Measurements from ENCODE around the gene FAM200A. TPM values are rescaled to one million over a fixed set of nuclear protein-coding genes. Genes with fewer than 3 reads are reported as not detected.
"Not testable (repeated sequence)": the region's sequence is repeated elsewhere in the genome, so short reads cannot be mapped to it uniquely, and the experiment has no call there.

The FAM200A gene
- total and polyA plus RNA-seq, 2 donors, result 7.6 to 11.2 TPM

- H3K4me3 ChIP-seq (ENCODE audit: low read length in 2 of 2), result no peak overlapping the region
- no peaks in the 10 kb centered on the region for H3K27me3 ChIP-seq (ENCODE audit: control insufficient read depth in 2 of 2, insufficient read depth in 1 of 2, low read length in 1 of 2)
- H3K27ac ChIP-seq (ENCODE audit: low read depth in 1 of 2, low read length in 1 of 2), result no peak overlapping the region
- H3K9me3 ChIP-seq (ENCODE audit: control insufficient read depth in 2 of 2, insufficient read depth in 1 of 2, low read length in 1 of 2), result peaks cover 16 to 56% of the 10 kb centered on the region in 2 donors
- WGBS, result 95% methylated on average over 2 of the region's 2 CpGs
- H3K36me3 ChIP-seq (ENCODE audit: control insufficient read depth in 2 of 2, insufficient read depth in 2 of 2, low read length in 1 of 2), result peaks cover 23 to 24% of the 10 kb centered on the region in 2 donors
- no peak for DNase-seq (ENCODE audit: low read depth in 6 of 9, low spot score in 9 of 9)
- no peaks in the 10 kb centered on the region for H3K4me1 ChIP-seq (ENCODE audit: control insufficient read depth in 2 of 2, insufficient read depth in 2 of 2, low read length in 2 of 2)
These were observed 16.2 kb downstream of the FAM200A start for GRCh38 chr7:99535667-99536066.

- Histone ChIP-seq H3K27ac (ENCODE audit: low read depth in 1 of 2, low read length in 1 of 2) (no peak overlapping the region), H3K27me3 (ENCODE audit: control insufficient read depth in 2 of 2, insufficient read depth in 1 of 2, low read length in 1 of 2) (no peaks in the 10 kb centered on the region), H3K4me1 (ENCODE audit: control insufficient read depth in 2 of 2, insufficient read depth in 2 of 2, low read length in 2 of 2) (no peaks in the 10 kb centered on the region), H3K9me3 (ENCODE audit: control insufficient read depth in 2 of 2, insufficient read depth in 1 of 2, low read length in 1 of 2) (peaks cover 13 to 59% of the 10 kb centered on the region in 2 donors), H3K36me3 (ENCODE audit: control insufficient read depth in 2 of 2, insufficient read depth in 2 of 2, low read length in 1 of 2) (peaks cover 45 to 55% of the 10 kb centered on the region in 2 donors), H3K4me3 (ENCODE audit: low read length in 2 of 2) (no peak overlapping the region)
- WGBS, result 98% methylated on average over 12 of the region's 12 CpGs
- no peak for DNase-seq (ENCODE audit: low read depth in 6 of 9, low spot score in 9 of 9)
These were observed 20.6 kb downstream of the FAM200A start for GRCh38 chr7:99531354-99531765.

GRCh38 chr7:99525713-99526440 is 26.0 kb downstream of the FAM200A start:
- no peaks in the 10 kb centered on the region for H3K27me3 ChIP-seq (ENCODE audit: control insufficient read depth in 2 of 2, insufficient read depth in 1 of 2, low read length in 1 of 2)
- 98% methylated on average over 21 of the region's 21 CpGs for WGBS
- H3K4me3 ChIP-seq (ENCODE audit: low read length in 2 of 2), result no peak overlapping the region
- peak in 1 of 9 donors; percentile 25 for DNase-seq (ENCODE audit: low read depth in 6 of 9, low spot score in 9 of 9)
- peaks cover 0 to 19% of the 10 kb centered on the region in 2 donors for H3K9me3 ChIP-seq (ENCODE audit: control insufficient read depth in 2 of 2, insufficient read depth in 1 of 2, low read length in 1 of 2)
- H3K36me3 ChIP-seq (ENCODE audit: control insufficient read depth in 2 of 2, insufficient read depth in 2 of 2, low read length in 1 of 2), result peaks cover 30 to 47% of the 10 kb centered on the region in 2 donors
- H3K4me1 ChIP-seq (ENCODE audit: control insufficient read depth in 2 of 2, insufficient read depth in 2 of 2, low read length in 2 of 2), result no peaks in the 10 kb centered on the region
- no peak overlapping the region for H3K27ac ChIP-seq (ENCODE audit: low read depth in 1 of 2, low read length in 1 of 2)

- Histone ChIP-seq H3K9me3 (ENCODE audit: control insufficient read depth in 2 of 2, insufficient read depth in 1 of 2, low read length in 1 of 2) (no peaks in the 10 kb centered on the region), H3K4me3 (ENCODE audit: low read length in 2 of 2) (no peak overlapping the region), H3K4me1 (ENCODE audit: control insufficient read depth in 2 of 2, insufficient read depth in 2 of 2, low read length in 2 of 2) (no peaks in the 10 kb centered on the region), H3K27me3 (ENCODE audit: control insufficient read depth in 2 of 2, insufficient read depth in 1 of 2, low read length in 1 of 2) (no peaks in the 10 kb centered on the region), H3K36me3 (ENCODE audit: control insufficient read depth in 2 of 2, insufficient read depth in 2 of 2, low read length in 1 of 2) (peaks cover 26 to 31% of the 10 kb centered on the region in 2 donors), H3K27ac (ENCODE audit: low read depth in 1 of 2, low read length in 1 of 2) (no peak overlapping the region)
- 97% methylated on average over 3 of the region's 3 CpGs for WGBS
- DNase-seq (ENCODE audit: low read depth in 6 of 9, low spot score in 9 of 9), result no peak
These were observed 30.5 kb downstream of the FAM200A start for GRCh38 chr7:99521399-99521798.

GRCh38 chr7:99514050-99514449 is 37.9 kb downstream of the FAM200A start:
- WGBS, result 98% methylated on average over 1 of the region's 1 CpG
- no peaks in the 10 kb centered on the region for H3K9me3 ChIP-seq (ENCODE audit: control insufficient read depth in 2 of 2, insufficient read depth in 1 of 2, low read length in 1 of 2)

GRCh38 chr7:99505324-99505662 is 46.6 kb downstream of the FAM200A start:
- WGBS, result 4% methylated on average over 11 of the region's 11 CpGs
- no peak for DNase-seq (ENCODE audit: low read depth in 6 of 9, low spot score in 9 of 9)
- Histone ChIP-seq H3K9me3 (ENCODE audit: control insufficient read depth in 2 of 2, insufficient read depth in 1 of 2, low read length in 1 of 2) (peaks cover 0 to 7% of the 10 kb centered on the region in 2 donors), H3K27me3 (ENCODE audit: control insufficient read depth in 2 of 2, insufficient read depth in 1 of 2, low read length in 1 of 2) (no peaks in the 10 kb centered on the region), H3K27ac (ENCODE audit: low read depth in 1 of 2, low read length in 1 of 2) (peak overlapping the region; percentile 93 to 95), H3K4me1 (ENCODE audit: control insufficient read depth in 2 of 2, insufficient read depth in 2 of 2, low read length in 2 of 2) (peaks cover 10 to 26% of the 10 kb centered on the region in 2 donors), H3K4me3 (ENCODE audit: low read length in 2 of 2) (peak overlapping the region; percentile 90 to 96), H3K36me3 (ENCODE audit: control insufficient read depth in 2 of 2, insufficient read depth in 2 of 2, low read length in 1 of 2) (peaks cover 0 to 2% of the 10 kb centered on the region in 2 donors)

More at GRCh38 chr7:99514050-99514449, 37.9 kb downstream of the FAM200A start:
- no peak for DNase-seq (ENCODE audit: low read depth in 6 of 9, low spot score in 9 of 9)
- peaks cover 24 to 42% of the 10 kb centered on the region in 2 donors for H3K36me3 ChIP-seq (ENCODE audit: control insufficient read depth in 2 of 2, insufficient read depth in 2 of 2, low read length in 1 of 2)
- H3K27ac ChIP-seq (ENCODE audit: low read depth in 1 of 2, low read length in 1 of 2), result no peak overlapping the region
- H3K4me1 ChIP-seq (ENCODE audit: control insufficient read depth in 2 of 2, insufficient read depth in 2 of 2, low read length in 2 of 2), result no peaks in the 10 kb centered on the region
- H3K27me3 ChIP-seq (ENCODE audit: control insufficient read depth in 2 of 2, insufficient read depth in 1 of 2, low read length in 1 of 2), result no peaks in the 10 kb centered on the region
- no peak overlapping the region for H3K4me3 ChIP-seq (ENCODE audit: low read length in 2 of 2)

GRCh38 chr7:99504603-99505323 is 47.2 kb downstream of the FAM200A start, which contains the start of gene ZKSCAN5:
Gene ZKSCAN5 (plus strand): TSS chr7:99504662. CDS start chr7:99506045, 1,383 bp downstream.
- H3K9me3 ChIP-seq (ENCODE audit: control insufficient read depth in 2 of 2, insufficient read depth in 1 of 2, low read length in 1 of 2), result peaks cover 0 to 12% of the 10 kb centered on the region in 2 donors
- DNase-seq (ENCODE audit: low read depth in 6 of 9, low spot score in 9 of 9), result peak; percentile 95 to 99 (median 97)
- H3K4me1 ChIP-seq (ENCODE audit: control insufficient read depth in 2 of 2, insufficient read depth in 2 of 2, low read length in 2 of 2), result peaks cover 10 to 26% of the 10 kb centered on the region in 2 donors
- peaks cover 0 to 2% of the 10 kb centered on the region in 2 donors for H3K36me3 ChIP-seq (ENCODE audit: control insufficient read depth in 2 of 2, insufficient read depth in 2 of 2, low read length in 1 of 2)
- under 1% methylated on average over 53 of the region's 53 CpGs for WGBS
- H3K4me3 ChIP-seq (ENCODE audit: low read length in 2 of 2), result peak within 1 kb of the TSS; percentile 90 to 96
- H3K27ac ChIP-seq (ENCODE audit: low read depth in 1 of 2, low read length in 1 of 2), result peak within 1 kb of the TSS; percentile 93 to 95
- H3K27me3 ChIP-seq (ENCODE audit: control insufficient read depth in 2 of 2, insufficient read depth in 1 of 2, low read length in 1 of 2), result no peaks in the 10 kb centered on the region

- WGBS, result 10% methylated on average over 19 of the region's 19 CpGs
- H3K27ac ChIP-seq (ENCODE audit: low read depth in 1 of 2, low read length in 1 of 2), result peak overlapping the region; percentile 69 to 93
- H3K4me1 ChIP-seq (ENCODE audit: control insufficient read depth in 2 of 2, insufficient read depth in 2 of 2, low read length in 2 of 2), result peaks cover 10 to 26% of the 10 kb centered on the region in 2 donors
- H3K36me3 ChIP-seq (ENCODE audit: control insufficient read depth in 2 of 2, insufficient read depth in 2 of 2, low read length in 1 of 2), result peaks cover 0 to 2% of the 10 kb centered on the region in 2 donors
- H3K9me3 ChIP-seq (ENCODE audit: control insufficient read depth in 2 of 2, insufficient read depth in 1 of 2, low read length in 1 of 2), result peaks cover 0 to 12% of the 10 kb centered on the region in 2 donors
- DNase-seq (ENCODE audit: low read depth in 6 of 9, low spot score in 9 of 9), result no peak
- no peaks in the 10 kb centered on the region for H3K27me3 ChIP-seq (ENCODE audit: control insufficient read depth in 2 of 2, insufficient read depth in 1 of 2, low read length in 1 of 2)
- peak overlapping the region; percentile 90 to 96 for H3K4me3 ChIP-seq (ENCODE audit: low read length in 2 of 2)
These were observed 47.7 kb downstream of the FAM200A start for GRCh38 chr7:99504281-99504602.

- WGBS, result 99% methylated on average over 12 of the region's 12 CpGs
- not testable (repeated sequence) for H3K27ac ChIP-seq (ENCODE audit: low read depth in 1 of 2, low read length in 1 of 2)
These were observed 50.7 kb downstream of the FAM200A start for GRCh38 chr7:99501236-99501635.

More at GRCh38 chr7:99501236-99501635, 50.7 kb downstream of the FAM200A start:
- peaks cover 0 to 12% of the 10 kb centered on the region in 2 donors for H3K9me3 ChIP-seq (ENCODE audit: control insufficient read depth in 2 of 2, insufficient read depth in 1 of 2, low read length in 1 of 2)
- H3K27me3 ChIP-seq (ENCODE audit: control insufficient read depth in 2 of 2, insufficient read depth in 1 of 2, low read length in 1 of 2); H3K4me3 ChIP-seq (ENCODE audit: low read length in 2 of 2); DNase-seq (ENCODE audit: low read depth in 6 of 9, low spot score in 9 of 9): not testable (repeated sequence)
- peaks cover 6 to 12% of the 10 kb centered on the region in 2 donors for H3K36me3 ChIP-seq (ENCODE audit: control insufficient read depth in 2 of 2, insufficient read depth in 2 of 2, low read length in 1 of 2)
- peaks cover 15 to 34% of the 10 kb centered on the region in 2 donors for H3K4me1 ChIP-seq (ENCODE audit: control insufficient read depth in 2 of 2, insufficient read depth in 2 of 2, low read length in 2 of 2)

All from thymus (tissue), 11 donors.